ENCODE measurements around the gene PALMD.

The PALMD gene

DNA sequence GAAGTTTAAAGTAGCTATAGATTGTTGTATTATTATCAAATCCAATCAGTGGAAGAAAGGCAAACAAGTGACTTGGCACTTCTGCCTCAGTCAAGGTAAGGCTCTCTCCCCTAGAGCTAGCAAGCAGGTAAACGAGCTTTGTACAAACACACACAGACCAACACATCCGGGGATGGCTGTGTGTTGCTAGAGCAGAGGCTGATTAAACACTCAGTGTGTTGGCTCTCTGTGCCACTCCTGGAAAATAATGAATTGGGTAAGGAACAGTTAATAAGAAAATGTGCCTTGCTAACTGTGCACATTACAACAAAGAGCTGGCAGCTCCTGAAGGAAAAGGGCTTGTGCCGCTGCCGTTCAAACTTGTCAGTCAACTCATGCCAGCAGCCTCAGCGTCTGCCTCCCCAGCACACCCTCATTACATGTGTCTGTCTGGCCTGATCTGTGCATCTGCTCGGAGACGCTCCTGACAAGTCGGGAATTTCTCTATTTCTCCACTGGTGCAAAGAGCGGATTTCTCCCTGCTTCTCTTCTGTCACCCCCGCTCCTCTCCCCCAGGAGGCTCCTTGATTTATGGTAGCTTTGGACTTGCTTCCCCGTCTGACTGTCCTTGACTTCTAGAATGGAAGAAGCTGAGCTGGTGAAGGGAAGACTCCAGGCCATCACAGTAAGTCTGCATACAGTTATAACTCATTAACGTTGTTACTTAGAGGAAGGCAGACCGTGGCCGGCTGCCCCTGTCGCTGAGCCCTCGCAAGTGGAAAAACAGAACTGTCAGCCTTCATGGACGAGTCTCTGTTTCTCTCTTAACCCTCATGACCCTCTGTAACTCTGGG lies at the start of gene PALMD:
Gene PALMD, plus strand, starts transcription at position 415 of the 833 bp plus-strand sequence. Its CDS starts 205 bp downstream, at position 620.
- no peak for DNase-seq (ENCODE audit: low read depth)

DNA sequence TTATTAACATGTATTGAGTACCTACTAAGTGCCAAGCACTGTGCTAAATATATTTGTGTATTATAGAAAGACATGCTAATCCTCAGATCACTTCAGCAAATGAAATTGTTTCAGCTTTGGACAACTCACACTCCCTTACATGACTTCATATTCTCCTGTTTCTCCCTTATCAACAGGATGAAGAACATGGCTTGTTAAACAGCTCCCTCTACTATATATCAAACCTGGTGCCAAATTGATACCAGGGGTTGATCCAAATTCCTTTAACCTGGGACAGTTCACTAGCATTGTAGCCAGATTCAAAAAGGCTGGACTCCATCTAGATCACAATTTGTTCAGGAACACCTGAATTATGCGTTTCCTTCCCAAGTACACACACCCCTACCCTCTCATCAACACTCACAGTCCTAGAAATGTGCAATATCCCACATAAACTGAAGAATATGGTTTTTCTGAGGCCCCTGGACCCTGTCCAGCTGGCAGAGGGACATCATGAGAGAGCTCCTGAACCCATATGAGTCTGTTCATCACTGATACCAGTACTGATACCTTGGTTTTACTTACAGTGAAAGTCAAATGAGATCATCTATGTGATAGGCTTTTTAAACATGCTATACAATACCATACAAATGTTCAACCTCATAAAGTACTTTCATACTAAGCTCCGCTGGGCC lies 47.0 kb upstream of the PALMD start:
- DNase-seq (ENCODE audit: low read depth), result no peak

- DNase-seq (ENCODE audit: low read depth), result peak; percentile 70
Measured at GRCh38 chr1:99599678-99600175, 46.2 kb upstream of the PALMD start.

DNA sequence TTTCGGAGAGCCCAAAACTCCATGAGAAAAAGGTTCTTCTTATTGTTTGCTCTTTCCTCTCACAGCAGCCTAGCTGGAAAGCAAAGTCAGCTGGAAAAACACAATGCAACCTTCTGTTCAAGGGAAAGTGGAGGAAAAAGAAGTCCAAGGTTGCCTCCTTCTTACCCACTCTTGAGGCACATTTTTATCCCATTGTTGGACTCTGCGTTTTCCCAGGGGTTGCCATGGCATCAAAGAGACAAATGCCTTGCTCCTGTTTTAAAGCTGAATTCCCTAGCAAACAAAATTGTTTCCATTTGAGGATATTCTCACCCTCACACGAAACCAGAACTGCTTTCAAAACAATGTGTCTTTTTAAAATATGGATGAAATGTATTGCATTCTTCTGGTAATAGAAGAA lies 45.1 kb upstream of the PALMD start:
- no peak for DNase-seq (ENCODE audit: low read depth)

DNA sequence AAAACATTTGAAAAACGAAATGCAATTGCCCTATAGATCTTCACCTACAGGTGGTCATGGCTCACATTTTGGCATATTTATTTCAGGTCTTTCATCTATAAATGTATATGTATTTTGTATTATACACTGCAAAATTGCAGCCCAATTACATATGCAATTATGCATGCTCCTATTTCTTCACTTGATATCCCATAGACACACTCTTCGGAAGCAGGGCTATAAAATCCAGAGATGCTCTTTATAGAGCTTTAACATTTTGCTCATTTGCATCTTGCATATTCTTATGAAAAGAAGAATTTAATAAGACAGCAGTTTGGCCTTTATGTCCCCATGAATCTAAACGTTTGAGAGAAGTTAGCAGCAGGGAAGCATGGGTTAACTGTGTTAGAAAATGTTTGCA lies 44.7 kb upstream of the PALMD start:
- no peak for DNase-seq (ENCODE audit: low read depth)

GRCh38 chr1:99601709-99602403 lies 44.1 kb upstream of the PALMD start:
- DNase-seq (ENCODE audit: low read depth), result no peak

DNA sequence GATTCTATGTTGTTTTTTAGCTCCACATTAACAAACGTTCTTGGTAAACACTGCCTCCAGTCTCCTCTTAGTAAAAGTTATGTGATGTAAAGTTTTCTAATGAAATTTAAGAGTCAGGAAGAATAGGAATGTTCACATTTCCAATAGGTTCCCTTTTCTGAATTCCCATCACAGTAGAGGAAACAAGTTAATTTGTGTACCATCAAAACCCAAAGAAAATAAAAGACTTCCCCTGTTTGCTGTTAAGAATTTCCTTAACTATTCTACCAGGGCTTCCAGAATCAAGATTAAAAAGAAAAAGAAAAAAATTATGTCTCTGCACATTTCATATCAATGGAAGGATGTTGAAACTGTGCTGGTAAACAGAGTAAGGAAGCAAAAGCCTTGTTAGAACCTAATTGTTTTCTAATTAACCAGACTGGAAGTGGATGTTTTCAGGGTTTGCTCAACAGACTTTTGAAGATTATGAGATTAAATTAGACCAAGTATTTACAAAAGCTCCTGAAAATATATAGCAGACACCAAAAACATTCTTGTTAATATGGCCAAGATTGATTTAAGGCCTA lies 43.4 kb upstream of the PALMD start:
- no peak for DNase-seq (ENCODE audit: low read depth)

GRCh38 chr1:99603699-99604560 lies 42.0 kb upstream of the PALMD start:
- no peak for DNase-seq (ENCODE audit: low read depth)

- no peak for DNase-seq (ENCODE audit: low read depth)
Measured at GRCh38 chr1:99606306-99606705, 39.6 kb upstream of the PALMD start.

GRCh38 chr1:99607590-99607989 lies 38.3 kb upstream of the PALMD start:
- DNase-seq (ENCODE audit: low read depth), result no peak

- no peak for DNase-seq (ENCODE audit: low read depth)
Measured at GRCh38 chr1:99608058-99608457, 37.9 kb upstream of the PALMD start.

- no peak for DNase-seq (ENCODE audit: low read depth)
Measured at GRCh38 chr1:99613716-99614115, 32.2 kb upstream of the PALMD start.

GRCh38 chr1:99614728-99615127 lies 31.2 kb upstream of the PALMD start:
- no peak for DNase-seq (ENCODE audit: low read depth)

DNA sequence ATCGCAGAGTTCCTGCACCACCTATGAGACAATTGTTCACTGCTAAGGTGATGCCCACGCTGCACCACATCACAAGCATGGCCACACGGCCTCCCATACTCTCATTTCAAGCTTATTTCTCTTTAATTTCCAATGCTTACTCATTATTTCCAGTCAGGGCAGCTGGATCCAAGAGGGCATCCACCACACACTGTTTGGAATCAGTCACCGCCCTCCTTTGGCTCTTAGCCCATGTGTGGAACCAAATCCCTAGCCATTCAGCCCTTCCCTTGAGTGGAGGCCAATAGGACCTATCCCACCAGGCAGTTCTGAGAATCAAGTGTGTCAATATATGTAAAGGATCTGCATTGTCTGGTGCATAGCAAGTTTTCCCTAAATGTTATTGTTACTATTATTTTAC lies 26.3 kb upstream of the PALMD start:
- DNase-seq (ENCODE audit: low read depth), result no peak

- DNase-seq (ENCODE audit: low read depth), result no peak
Measured at GRCh38 chr1:99621340-99621901, 24.5 kb upstream of the PALMD start.

GRCh38 chr1:99622702-99623347 lies 23.1 kb upstream of the PALMD start:
- no peak for DNase-seq (ENCODE audit: low read depth)

DNA sequence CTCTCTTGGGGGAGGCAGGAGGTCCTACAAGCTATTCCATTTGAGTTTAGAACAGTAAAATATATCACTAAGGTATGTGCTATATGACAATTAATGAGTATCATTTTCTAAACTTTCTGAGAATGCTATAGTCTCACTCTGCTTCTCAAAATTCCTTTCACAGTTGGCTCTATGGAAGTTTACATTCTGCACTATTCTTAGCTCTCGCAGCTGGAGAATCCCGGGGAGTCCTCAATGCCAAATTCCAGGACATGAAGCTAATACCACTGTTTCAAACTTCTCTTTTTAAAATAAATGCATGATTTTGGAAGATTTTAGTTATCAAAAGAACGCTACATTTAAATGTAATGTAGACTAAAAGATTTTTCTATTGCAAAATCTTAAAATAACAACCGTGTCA lies 22.4 kb upstream of the PALMD start:
- no peak for DNase-seq (ENCODE audit: low read depth)

DNA sequence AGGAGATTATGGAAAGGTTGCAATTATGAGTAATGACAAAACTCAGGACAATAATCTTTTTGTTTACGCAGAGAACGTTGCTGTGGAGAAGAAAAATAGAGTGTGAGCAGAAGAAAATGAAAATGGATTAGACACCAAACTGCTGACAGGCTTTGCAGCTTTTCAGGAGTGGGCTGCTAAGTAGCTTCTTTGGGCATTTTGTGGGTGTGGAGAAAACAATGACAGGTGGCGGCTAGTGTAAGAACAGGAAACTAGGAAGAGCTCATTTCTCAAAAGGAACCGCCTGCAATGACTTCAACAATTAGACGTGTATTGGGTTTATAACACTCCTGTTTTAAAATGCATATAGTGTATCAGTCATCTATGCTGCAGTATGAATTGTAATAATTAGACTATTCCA lies 18.3 kb upstream of the PALMD start:
- no peak for DNase-seq (ENCODE audit: low read depth)

DNA sequence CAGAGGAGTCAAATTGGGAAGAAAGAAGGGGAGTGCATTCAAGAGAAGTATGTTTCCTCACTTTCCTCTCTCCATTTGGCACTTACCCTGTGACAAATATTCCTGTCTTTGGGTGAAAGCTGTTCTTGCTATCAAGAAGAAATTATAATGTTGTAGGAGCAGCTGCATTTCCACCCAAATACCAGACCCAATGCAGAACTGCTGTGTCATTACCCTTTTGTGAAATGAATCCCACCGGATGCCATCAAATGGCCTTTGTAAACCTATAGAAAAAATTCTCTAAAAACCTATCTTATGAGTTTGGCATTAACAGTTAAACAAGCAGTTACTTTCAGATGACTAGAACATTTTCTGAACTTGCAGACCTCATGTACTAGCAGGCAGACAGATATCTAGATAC lies 16.7 kb upstream of the PALMD start:
- no peak for DNase-seq (ENCODE audit: low read depth)

DNA sequence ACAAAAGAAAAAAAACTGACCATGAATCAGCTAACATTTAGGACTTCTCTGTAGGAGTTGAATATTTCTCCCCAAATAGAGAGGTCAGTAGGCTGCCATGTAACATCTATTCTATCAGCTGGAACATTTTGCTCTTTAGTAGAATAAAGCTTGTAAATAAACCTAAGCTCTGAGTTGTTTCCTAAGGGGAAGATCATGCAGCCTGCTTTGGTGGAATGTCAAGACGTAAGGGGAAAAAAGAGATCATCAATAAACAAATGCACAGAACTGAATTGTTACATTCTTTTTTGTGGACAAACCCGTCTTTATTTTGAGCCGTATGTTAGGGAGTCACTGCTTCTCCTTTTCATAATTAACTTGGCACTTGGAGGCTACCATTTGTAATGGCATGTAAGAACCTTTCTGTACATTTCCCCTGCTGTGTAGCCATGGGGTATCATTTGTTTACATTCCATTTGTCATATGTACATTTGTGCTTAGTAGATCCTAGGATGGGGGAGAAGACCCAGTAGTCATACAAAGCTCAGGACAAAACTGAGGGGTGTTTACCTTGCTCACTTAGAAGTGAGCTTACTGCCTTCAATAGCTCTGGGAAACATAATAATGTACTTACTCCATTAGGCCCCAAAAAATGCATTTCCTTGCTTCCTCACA lies 10.8 kb upstream of the PALMD start:
- no peak for DNase-seq (ENCODE audit: low read depth)

All from GM04504 (cell line).